ENCODE results near the gene SPDYE18.
"Not testable (repeated sequence)": the region's sequence is repeated elsewhere in the genome, so short reads cannot be mapped to it uniquely, and the experiment has no call there.

Gene SPDYE18

GRCh38 chr7:77006127-77007110 is 55.9 kb downstream of the SPDYE18 start:
- in situ Hi-C loops (cut with MboI; ENCODE audit: low sequenced_read_pairs) = not testable (repeated sequence)

- in situ Hi-C loops (cut with MboI; ENCODE audit: low sequenced_read_pairs) = not testable (repeated sequence)
Observed at GRCh38 chr7:77005461-77006057, 56.8 kb downstream of the SPDYE18 start.

GRCh38 chr7:77004151-77004550 is 58.2 kb downstream of the SPDYE18 start:
- in situ Hi-C loops (cut with MboI; ENCODE audit: low sequenced_read_pairs) = not testable (repeated sequence)

GRCh38 chr7:77003241-77003640 is 59.1 kb downstream of the SPDYE18 start:
- in situ Hi-C loops (cut with MboI; ENCODE audit: low sequenced_read_pairs) = not testable (repeated sequence)

- in situ Hi-C loops (cut with MboI; ENCODE audit: low sequenced_read_pairs) = not testable (repeated sequence)
Observed at GRCh38 chr7:77002678-77003233, 59.6 kb downstream of the SPDYE18 start.

GRCh38 chr7:77002104-77002503 is 60.3 kb downstream of the SPDYE18 start:
- in situ Hi-C loops (cut with MboI; ENCODE audit: low sequenced_read_pairs) = not testable (repeated sequence)

Measured in HL-60/S4 (cell line).